Skeletal muscle tissue (tissue), 4 donors: ENCODE measurements around the gene LRRC30. TPM values are rescaled to one million over a fixed set of nuclear protein-coding genes. Genes with fewer than 3 reads are reported as not detected.

Experiments
- H3K27ac ChIP-seq: one replicate; pipeline ENCODE4 v1.7.0; 2013; ENCODE audit warnings: mild to moderate bottlenecking, low read depth, low read length, inconsistent platforms
- H3K27me3 ChIP-seq, 3 donors: one replicate each; pipeline ENCODE4 v1.7.0; 2013; ENCODE audit warnings: low read length in 3 of 3; ENCODE audit not compliant: control insufficient read depth in 3 of 3, insufficient read depth in 3 of 3
- H3K36me3 ChIP-seq, 3 donors: one replicate each; pipeline ENCODE4 v1.7.0; 2013; ENCODE audit warnings: low read length in 3 of 3; ENCODE audit not compliant: control insufficient read depth in 3 of 3, insufficient read depth in 3 of 3
- H3K4me1 ChIP-seq, 3 donors: one replicate each; pipeline ENCODE4 v1.7.0; 2013; ENCODE audit warnings: low read length in 3 of 3, mild to moderate bottlenecking in 3 of 3; ENCODE audit not compliant: control insufficient read depth in 3 of 3, insufficient read depth in 3 of 3
- H3K4me3 ChIP-seq, 3 donors: one replicate each; pipeline ENCODE4 v1.7.0; 2013; ENCODE audit warnings: low read length in 3 of 3
- H3K9ac ChIP-seq, 3 donors: one replicate each; pipeline ENCODE4 v1.7.0; 2013; ENCODE audit warnings: low read length in 3 of 3, mild to moderate bottlenecking in 3 of 3, moderate library complexity in 2 of 3, low read depth in 1 of 3
- H3K9me3 ChIP-seq, 3 donors: one replicate each; pipeline ENCODE4 v1.7.0; 2013; ENCODE audit warnings: low read length in 3 of 3; ENCODE audit not compliant: control insufficient read depth in 3 of 3
- total RNA-seq: library from RNA; depleted of rRNA; stranded (reverse); fragments of >200 nt; gene quantifications from one replicate; pipeline ENCODE4 v1.2.3, GENCODE V29; 2014
- donor health status: Osteomylitis.

Gene LRRC30
- total RNA-seq, 1 donor from 2014 or later: 9.4 TPM

- Histone ChIP-seq H3K4me1 (peaks cover 25 to 41% (median 25%) of the 10 kb centered on the region in 3 donors), H3K27ac (no peak overlapping the region), H3K27me3 (no peaks in the 10 kb centered on the region), H3K9ac (peak overlapping the region; percentile 36 to 69 (median 43)), H3K4me3 (peak overlapping the region in 2 of 3 donors; percentile 27 to 42), H3K36me3 (no peaks in the 10 kb centered on the region), H3K9me3 (no peaks in the 10 kb centered on the region)
These were observed 28.6 kb downstream of the LRRC30 start for GRCh38 chr18:7259475-7259874.

DNA sequence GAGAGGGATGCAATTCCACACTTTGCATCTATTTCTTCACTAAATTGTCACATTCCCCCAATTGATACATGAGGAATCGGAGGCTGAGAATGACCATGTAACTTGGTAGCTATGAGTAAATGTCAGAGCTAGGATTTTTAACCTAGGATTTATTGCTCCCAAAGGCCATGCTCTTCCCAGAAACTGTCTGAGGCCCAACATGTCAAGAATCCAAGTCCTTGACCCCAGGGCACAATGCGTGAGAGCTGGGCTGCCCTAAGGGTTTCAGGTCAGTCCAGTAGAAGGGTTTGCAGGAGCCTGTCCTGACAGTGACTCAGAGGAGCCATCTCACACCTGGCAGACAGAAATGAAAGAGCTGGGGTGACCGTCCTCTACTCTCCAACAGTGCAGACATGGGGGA lies 30.3 kb downstream of the LRRC30 start:
- Histone ChIP-seq H3K9ac (no peak overlapping the region), H3K36me3 (no peaks in the 10 kb centered on the region), H3K4me3 (no peak overlapping the region), H3K27ac (no peak overlapping the region), H3K9me3 (no peaks in the 10 kb centered on the region), H3K27me3 (no peaks in the 10 kb centered on the region), H3K4me1 (peaks cover 14 to 26% (median 17%) of the 10 kb centered on the region in 3 donors)

DNA sequence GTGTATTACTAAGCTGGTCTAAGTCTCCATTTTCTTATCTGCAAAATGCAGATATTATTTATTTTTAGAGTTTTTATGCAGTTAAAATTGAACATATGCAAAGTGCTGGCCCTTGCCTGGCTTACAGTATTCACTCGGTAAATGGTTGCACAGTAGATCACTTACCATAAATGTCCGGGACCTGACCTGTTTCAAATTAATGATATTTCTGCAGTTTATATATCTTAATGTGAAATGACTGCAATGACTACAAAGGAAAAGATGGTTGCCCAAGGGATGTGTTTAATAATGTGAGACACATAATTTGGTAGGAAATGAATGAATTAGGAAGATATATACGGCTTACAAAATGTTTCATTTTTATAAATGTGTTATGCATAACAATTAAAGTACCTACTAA lies 37.1 kb downstream of the LRRC30 start:
- peaks cover 4 to 8% (median 5%) of the 10 kb centered on the region in 3 donors for H3K4me1 ChIP-seq
- no peaks in the 10 kb centered on the region for H3K27me3 ChIP-seq
- H3K36me3 ChIP-seq: no peaks in the 10 kb centered on the region
- no peak overlapping the region for H3K4me3 ChIP-seq
- H3K9ac ChIP-seq: no peak overlapping the region
- no peak overlapping the region for H3K27ac ChIP-seq
- no peaks in the 10 kb centered on the region for H3K9me3 ChIP-seq

DNA sequence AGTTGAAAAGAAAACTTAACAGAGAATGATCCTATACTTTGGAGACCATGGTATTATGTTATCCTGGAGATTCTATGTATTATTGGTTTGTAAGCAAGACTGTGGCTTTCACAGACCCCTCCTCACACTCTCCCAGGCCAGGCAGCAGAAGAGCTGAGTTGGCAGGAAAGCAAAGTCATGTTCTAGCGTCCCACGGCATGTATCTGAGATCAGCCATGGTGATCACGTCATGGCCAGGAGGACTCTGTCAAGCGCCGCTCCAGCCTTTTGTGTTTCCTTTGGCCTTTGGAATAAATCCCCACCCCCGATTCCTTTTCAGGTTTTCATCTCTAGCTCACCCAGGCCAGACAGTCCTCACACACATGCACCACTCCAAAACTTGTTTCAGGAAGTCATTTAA lies 39.1 kb downstream of the LRRC30 start:
- Histone ChIP-seq H3K4me1 (peaks cover 9 to 12% (median 12%) of the 10 kb centered on the region in 3 donors), H3K27me3 (no peaks in the 10 kb centered on the region), H3K27ac (no peak overlapping the region), H3K9me3 (no peaks in the 10 kb centered on the region), H3K36me3 (no peaks in the 10 kb centered on the region), H3K9ac (no peak overlapping the region), H3K4me3 (no peak overlapping the region)

DNA sequence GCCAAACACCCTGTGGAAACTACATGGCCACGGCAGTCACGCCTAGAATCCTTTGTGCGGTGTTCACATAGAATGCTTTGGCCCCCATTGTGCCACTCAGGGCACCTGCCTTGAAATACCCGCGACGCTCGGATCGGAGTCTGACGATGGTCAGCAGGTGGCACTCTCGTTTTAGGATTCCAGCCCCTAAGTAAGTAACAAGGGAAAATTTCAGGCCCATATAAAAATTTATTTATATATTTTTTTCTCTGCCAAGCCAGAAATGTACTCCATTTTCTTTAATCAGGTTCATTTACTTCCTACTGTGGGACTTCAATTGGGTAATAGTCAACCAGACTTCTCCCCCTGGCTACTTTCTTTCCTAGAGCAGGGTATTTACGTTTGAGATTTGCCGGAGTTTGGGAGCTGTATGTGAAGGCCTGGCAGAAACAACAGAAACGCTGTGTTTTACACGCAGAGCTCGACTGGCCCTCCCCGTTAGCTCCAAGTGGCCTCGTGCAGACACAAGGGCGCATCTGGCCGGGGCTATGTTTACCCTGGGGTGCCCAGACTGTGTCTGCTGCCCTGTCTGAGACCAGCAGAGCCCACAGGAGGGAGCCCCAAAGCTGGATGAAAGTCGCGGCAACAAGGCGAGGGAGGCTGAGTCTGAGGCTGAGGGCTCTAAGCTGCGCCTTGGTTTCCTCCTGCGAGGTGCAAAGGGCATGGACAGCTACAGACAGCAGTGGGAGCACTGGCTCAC lies 41.6 kb downstream of the LRRC30 start:
- Histone ChIP-seq H3K36me3 (no peaks in the 10 kb centered on the region), H3K4me1 (peaks cover 9 to 12% (median 12%) of the 10 kb centered on the region in 3 donors), H3K9me3 (no peaks in the 10 kb centered on the region), H3K9ac (peak overlapping the region in 2 of 3 donors; percentile 34 to 71), H3K4me3 (peak overlapping the region; percentile 35 to 55 (median 42)), H3K27me3 (no peaks in the 10 kb centered on the region), H3K27ac (peak overlapping the region; percentile 50)

DNA sequence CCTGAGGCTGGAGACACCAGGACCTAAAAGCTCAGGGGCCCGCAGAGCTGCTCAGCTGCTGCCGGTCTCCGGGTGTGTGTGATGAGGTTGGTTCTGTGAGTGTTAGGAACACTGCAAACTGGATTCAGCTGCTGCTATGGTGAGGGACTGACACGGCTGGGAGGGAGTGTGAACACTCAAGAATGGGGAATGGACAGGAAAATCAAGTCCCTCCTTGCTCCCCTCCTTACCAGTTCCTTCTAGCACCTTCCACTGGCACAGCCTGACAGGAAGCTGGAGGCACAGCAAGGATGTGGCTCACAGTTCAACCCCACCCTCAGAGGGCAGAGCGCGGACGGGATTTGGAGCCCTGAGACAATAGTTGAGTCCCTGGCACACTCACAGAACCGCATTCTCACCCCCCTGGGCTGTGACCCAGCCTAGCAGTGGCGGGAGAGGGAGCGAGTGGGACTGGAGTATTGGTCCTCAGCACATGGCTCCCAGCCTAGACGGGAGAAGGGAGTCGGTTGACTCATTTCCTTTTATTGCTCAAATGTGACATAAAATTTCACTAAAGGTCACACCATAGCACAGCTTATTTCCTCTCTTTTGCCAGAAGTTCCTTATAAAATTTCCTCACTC lies 42.5 kb downstream of the LRRC30 start:
- Histone ChIP-seq H3K4me1 (peaks cover 9 to 12% (median 12%) of the 10 kb centered on the region in 3 donors), H3K27me3 (no peaks in the 10 kb centered on the region), H3K9ac (peak overlapping the region in 1 of 3 donors; percentile 40), H3K36me3 (no peaks in the 10 kb centered on the region), H3K4me3 (peak overlapping the region in 1 of 3 donors; percentile 13), H3K27ac (peak overlapping the region; percentile 10), H3K9me3 (no peaks in the 10 kb centered on the region)

DNA sequence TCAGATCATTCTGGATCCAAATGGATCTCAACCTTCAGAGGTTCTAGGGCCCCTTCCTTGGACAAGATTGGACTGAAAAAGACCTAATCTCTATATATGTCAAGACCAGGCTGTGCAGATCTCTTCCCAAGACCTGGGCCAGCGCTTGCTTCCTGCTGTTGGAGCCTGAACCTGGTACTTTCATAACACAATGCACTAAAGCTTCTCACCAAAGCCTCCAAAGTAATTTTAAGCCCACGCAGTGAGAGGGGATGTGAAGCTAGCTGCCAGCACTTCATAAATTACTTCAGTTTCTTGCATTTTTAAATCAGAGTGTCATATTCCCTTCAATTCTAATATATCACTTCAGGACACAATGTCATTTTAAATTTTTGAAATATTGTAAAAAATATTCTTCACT lies 50.7 kb downstream of the LRRC30 start:
- Histone ChIP-seq H3K9ac (no peak overlapping the region), H3K36me3 (no peaks in the 10 kb centered on the region), H3K4me1 (no peaks in the 10 kb centered on the region), H3K4me3 (no peak overlapping the region), H3K27ac (no peak overlapping the region), H3K9me3 (no peaks in the 10 kb centered on the region), H3K27me3 (no peaks in the 10 kb centered on the region)

Other genes starting within 250 kb of the LRRC30 start
- 4.2 TPM for gene LAMA1, start 113.3 kb upstream of the LRRC30 start, total RNA-seq